ENCODE results near the gene A4GALT.
"Not testable (repeated sequence)": the region's sequence is repeated elsewhere in the genome, so short reads cannot be mapped to it uniquely, and the experiment has no call there.

Gene A4GALT, protein sequence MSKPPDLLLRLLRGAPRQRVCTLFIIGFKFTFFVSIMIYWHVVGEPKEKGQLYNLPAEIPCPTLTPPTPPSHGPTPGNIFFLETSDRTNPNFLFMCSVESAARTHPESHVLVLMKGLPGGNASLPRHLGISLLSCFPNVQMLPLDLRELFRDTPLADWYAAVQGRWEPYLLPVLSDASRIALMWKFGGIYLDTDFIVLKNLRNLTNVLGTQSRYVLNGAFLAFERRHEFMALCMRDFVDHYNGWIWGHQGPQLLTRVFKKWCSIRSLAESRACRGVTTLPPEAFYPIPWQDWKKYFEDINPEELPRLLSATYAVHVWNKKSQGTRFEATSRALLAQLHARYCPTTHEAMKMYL
- 0.20 to 0.70 reads per million in 2 donors for total RNA-seq

DNA sequence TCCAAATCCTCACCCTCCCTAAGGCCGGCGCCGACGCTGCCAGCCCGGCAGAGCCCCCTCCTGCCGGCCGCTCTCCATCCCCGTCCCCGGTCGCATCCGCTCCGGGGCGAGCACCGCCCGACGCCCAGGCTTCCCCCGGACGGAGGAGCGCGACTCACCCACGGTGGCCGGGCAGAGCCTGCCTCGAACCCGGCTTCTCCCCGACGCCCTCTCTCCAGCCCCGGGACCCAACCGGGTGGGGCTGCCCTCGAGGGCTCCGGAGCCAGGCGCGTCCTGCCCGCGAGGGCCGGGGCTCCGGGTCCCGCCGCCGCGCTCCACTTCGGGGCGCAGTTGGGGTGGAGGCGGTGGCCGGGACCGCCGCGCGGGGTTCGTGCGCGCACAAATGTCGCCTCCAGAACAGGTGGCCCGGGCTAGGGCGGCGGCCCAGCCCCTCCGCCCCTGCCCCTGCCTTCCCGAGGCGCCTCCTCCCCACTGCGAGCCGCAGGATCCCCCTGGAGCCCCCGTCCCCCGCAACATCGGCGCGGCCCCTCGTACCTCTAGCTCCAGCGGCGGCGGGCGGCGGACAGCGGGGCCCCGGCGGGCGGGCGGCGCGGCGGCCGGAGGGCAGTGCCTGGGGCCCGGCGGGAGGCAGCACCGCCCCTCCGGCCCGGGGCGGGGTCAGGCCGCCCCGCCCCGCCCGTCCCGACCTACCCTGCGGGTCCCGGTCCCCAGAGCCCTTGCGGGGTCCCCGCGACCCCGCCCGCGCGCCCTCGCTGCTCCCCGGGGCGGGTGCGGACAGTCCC is at the start of gene A4GALT:
A4GALT (minus strand) TSS at position 608 of the 782 bp plus-strand sequence. CDS start 26,919 bp downstream, outside the sequence.
- no peak for DNase-seq

DNA sequence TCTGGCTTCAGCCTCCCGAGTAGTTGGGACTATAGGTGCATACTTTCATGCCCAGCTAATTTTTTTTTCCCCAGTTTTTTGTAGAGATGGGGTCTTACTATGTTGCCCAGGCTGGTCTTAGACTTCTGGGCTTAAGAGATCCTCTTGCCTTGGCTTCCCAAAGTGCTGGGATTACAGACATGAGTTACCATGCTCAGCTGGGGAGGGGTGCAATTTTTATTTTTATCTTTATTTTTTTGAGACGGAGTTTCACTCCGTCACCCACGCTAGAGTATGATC is 49.7 kb upstream of the A4GALT start:
- DNase-seq: no peak

DNA sequence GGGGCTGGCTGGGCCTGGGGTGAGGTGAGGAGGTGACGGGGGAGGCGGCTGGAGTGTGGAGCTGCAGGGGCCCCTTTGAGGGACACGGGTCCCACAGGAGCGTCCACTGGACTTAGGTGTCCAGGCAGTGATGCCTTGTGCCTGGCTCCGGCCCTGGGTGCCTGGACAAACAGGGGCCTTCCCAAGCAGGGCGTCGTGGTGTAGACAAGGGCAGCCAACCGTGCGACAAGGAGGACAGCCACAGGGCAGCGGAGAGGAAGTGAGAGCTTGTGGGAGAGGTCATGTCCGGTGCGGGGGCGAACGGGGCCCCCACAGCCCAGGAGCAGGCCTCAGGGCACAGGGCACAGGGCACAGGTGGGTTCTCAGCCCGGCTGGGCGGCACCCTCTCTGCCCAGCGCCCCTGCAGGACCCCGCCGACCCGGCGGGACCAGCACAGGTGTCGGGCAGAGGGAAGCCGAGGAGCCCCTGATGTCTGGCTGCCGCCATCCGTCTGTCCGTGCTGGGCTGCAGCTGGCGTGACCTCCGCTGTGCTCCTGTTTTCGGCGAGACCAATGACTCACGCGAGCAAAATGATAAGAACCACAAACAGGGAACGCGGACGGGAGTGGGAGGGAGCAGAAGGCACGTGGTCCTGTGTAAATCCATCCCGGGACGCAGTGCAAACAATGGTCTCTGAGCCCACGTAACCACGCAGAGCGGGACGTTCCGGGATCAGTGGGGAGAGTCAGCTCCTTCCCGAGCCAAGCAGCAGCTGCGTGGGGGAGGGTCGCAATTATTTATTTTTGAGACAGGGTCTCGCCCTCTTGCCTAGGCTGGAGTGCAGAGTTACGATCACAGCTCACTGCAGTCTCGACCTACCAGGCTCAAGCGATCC is 49.1 kb upstream of the A4GALT start:
- DNase-seq: no peak

DNA sequence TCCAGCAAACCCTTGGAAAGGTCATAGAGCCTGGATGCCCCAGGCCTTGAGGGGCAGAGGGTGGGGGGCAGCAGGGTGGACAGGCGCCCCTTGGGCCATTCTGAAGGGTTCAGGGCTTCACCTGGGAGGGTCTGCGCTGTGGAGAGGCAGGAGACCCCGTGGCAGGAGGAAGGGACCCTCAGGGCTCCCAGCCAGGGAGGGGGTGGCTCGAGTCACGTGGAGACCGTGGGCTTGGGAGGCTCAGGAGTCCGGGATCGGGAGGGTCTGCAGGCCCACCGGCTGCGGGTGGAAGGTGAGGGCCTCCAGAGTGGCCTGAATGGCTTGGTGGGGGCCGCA is 48.5 kb upstream of the A4GALT start:
- DNase-seq: no peak

DNA sequence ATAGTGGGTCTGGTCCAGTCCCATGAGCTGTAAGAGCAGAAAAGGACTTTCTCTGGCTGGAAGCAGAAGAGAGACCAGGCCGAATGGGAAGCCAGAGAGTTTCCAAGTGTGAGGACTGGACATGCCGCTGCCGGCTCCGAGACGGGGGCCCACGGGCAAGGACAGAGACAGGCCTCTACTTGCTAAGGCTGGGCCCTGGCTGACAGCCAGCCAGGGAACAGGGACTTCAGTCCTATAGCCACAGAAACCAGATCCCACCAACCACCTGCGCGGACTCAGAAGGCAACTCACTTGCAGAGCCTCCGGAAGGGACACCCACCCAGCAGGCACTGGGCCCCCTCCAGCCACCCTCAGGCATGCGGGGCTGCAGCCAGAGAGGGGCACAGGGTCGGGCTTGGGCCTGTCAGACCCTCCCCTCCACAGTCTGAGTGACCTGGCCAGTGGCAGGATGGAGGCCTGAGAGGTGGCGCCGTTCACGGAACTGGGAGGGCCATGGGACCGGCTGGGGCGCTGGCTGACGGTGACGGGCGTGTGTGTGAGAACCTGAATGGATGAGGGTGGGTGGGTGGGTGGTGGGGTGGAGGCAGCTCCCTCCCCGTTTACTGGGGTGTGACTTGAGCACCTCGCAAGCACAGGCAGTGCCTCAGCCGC is 47.8 kb upstream of the A4GALT start:
- DNase-seq: no peak

DNA sequence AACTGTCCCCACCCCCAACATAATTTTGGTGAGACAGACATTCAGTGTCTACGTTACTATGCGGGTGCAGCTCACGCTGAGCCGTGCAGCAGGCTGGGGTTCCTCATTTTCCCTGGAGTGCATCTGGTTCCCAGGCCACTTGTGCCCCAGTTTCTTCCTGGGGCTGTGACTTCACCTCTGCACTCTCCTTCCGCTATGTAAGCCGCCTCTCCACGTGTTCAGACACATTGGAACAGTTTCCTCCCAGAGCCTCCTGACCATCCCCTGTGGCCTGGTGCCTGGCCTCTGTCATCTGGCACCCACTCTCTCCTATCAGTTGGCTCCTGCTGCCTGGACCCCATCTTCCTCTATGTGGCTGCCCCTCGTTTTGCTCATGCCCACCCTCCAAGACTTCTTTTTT is 46.2 kb upstream of the A4GALT start:
- DNase-seq: no peak

DNA sequence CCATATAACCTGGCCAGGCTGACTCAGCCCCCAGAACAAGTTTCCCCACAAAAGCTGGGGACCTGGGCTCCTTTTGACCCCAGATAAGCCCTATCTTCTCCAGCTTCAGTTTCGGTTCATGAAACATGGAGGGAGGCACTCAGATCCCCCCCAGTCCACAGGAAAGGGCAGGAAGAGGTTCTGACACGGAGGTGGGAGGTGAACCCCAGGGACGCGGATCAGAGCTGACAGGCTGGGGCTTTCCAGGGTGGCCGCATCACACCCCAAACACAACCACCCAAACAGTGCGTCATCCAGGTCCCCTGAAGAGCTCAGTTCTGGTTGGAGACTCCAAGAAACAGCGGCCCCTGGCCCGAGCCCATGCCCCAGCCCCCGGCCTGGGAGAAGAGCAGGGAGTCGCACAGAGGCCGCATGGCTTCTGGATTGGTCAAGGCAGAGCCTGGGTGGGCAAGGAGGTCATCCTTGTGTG is 44.3 kb upstream of the A4GALT start:
- no peak for DNase-seq

DNA sequence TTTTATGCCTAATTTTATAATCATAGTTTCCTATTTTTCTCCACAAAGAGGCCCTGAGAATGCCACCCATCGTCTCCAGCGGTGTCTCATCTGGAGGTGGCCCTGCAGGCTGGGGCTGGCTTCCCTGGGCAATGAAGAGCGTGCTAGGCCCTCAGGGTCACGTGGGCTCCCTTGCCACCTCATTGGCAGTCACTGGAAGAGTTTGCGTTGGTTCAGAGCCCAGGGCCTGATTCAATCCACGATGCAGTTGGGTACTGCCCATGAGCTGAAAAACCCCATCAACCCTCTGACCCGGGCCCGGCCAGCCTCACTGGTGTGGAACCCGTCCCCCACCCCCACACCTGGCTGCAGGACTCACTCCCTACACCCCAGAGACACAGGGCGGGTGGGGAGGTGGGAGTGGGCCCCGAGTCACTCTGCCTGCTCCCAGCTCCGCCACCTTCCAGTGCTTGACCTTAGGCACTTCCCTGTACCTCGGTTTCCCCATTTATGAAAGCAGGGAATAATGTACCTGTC is 43.4 kb upstream of the A4GALT start:
- DNase-seq: no peak

DNA sequence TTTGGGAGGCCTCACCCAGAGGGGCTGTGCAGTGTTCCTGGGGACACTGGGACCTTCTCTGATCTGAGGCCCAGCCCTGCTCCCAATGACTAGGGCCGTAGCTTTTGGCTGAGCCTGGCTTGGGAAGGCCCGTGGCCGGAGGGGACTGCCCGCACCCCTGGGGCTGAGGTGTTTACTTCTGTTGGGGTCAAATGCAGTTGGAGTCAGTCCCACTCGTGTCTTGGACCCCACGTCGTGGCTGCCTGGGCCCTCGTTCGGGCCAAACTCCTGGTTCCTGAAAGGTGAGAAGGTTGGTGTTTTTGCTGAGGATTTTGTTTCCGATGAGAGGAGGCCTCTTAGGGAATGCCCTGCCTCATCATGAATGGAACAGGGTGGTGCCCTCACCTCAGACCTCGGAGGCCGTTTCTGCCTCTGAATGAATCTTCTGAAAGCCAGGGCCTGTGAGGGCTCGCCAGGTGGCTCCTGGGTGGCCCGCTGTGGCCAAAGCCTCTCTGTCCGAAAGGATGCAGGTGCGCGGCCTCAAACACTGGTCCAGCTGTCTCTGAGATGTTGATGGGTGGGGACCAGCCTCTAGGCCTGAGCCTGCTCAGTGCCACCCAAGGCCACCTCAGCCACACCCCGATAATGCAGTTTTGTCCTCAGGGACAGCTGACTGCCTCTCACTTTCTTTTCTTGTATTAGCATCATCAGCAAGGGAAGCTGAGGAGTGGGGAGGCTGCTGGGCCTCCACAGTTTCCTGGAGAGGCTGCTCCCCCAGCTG is 40.3 kb upstream of the A4GALT start:
- DNase-seq: no peak

DNA sequence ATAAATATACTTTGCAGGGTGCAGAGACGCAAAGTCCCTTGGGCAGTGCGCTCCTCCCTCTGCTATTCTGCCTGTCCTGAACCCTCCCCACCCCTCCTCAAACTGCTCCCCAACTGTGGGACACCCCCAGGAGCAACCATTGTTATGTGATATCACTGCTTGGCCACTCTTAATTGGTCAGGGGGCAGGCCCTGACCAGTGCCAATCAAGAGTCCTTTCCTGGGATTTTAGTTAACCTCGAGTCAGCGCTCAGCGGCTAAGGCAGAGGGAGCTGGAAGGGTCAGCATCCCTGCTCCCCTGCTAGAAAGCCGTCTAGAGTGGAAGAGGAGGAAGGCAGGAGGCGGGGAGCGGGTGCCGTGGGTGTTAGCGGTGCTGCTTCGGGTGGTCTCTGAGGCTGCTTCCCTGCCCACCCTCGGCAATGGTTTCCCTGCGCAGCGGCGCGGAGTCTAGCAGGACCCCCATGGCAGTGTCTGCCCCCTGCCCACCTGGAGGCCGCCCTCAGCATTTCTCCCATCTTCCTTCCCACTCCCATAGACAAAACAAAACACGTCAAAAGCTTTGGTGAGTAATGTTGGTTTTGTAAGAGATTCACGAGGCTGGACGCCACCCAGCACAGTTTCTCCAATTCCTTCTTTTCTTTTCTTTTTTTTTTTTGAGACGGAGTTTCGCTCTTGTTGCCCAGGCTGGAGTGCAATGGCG is 38.4 kb upstream of the A4GALT start:
- DNase-seq: no peak

DNA sequence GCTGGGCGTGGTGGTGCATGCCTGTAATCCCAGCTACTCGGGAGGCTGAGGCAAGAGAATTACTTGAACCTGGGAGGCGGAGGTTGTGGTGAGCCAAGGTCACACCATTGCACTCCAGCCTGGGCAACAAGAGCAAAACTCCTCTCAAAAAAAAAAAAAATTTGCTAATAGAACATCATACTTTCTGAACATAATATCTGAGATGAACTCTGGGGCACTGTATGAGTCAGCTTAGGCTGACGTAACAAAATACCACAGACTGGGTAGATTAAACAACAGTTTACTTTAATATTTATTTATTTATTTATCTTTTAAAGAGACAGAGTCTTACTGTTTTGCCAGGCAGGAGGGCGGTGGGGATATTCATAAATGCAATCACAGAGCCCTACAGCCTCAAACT is 34.9 kb upstream of the A4GALT start:
- not testable (repeated sequence) for DNase-seq

DNA sequence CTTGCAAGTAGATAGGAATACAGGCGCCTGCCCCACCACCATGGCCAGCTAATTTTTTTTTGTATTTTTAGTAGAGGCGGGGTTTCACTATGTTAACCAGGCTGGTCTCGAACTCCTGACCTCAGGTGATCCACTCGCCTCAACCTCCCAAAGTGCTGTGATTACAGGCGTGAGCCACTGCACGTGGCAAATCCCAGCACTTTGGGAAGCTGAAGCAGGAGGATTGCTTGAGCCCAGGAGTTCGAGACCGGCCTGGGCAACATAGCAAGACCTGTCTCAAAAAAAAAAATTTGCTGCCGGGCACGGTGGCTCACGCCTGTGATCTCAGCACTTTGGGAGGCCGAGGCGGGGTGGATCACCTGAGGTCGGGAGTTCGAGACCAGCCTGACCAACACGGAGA is 34.5 kb upstream of the A4GALT start:
- DNase-seq: not testable (repeated sequence)

DNA sequence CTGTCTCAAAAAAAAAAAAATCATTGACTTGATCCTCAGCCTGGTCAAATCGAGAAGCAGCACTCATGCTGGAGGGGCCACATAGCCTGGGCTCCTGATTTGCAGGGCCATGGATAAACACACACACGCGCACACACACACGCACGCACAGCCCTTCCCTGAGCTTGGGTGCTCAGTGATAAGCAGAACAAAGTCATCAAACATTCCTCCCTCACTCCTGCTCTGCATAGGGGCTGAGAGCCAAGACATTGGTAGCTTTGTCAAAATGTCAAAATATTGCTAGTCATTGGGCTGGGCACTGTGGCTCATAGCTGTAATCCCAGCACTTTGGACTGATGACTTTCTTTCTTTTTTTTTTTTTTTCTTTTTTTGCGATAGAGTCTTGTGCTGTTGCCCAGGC is 34.0 kb upstream of the A4GALT start:
- no peak for DNase-seq

DNA sequence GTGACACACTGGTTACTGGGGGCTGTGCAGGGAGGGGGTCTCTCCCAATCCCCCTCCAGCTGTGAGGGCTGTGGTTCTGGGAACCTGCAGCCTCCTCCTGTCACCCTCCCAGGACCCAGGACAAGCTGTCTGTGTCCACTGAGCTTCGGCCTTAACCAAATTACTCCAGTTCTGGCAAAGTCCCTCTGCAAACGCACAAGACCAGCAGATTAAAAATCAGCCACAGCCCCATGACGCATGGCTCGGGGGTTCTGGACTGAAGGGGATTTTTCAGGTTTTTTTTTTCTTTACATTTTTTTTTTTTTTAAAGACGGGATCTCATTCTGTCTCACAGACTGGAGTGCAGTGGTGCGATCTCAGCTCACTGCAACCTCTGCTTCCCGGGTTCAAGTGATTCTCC is 32.2 kb upstream of the A4GALT start:
- no peak for DNase-seq

DNA sequence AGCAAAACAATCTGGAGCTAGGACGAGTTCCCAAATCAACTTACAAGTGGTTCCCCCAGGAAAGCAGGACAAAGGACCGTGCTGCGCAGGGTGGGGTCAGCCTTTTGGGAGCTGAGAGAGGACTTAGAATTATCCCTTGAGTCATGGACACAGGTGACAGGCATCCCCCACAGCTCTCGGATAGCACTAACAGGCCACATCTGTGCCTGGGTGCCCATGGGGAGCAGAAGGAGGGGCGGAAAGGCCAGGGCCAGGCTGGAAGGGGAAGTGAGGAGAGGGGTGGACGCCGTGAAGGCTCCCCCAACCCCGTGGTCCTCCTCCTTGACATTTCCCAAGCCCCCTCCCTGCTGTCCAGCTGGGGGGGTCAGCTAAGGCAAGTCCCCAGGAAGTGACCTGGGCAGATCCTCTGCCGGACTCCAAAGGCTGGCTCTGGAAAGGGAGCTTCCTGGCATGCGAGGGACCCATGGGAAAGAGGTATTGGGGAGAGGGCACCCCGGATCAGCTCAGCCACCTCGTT is 31.6 kb upstream of the A4GALT start:
- no peak for DNase-seq

DNA sequence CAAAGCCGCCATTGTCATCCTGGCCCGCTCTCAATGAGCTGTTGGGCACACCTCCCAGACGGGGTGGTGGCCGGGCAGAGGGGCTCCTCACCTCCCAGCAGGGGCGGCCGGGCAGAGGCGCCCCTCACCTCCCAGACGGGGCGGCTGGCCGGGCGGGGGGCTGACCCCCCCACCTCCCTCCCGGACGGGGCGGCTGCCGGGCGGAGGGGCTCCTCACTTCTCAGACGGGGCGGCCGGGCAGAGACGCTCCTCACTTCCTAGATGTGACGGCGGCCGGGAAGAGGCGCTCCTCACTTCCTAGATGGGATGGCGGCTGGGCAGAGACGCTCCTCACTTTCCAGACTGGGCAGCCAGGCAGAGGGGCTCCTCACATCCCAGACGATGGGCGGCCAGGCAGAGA is 29.8 kb upstream of the A4GALT start:
- DNase-seq: not testable (repeated sequence)

DNA sequence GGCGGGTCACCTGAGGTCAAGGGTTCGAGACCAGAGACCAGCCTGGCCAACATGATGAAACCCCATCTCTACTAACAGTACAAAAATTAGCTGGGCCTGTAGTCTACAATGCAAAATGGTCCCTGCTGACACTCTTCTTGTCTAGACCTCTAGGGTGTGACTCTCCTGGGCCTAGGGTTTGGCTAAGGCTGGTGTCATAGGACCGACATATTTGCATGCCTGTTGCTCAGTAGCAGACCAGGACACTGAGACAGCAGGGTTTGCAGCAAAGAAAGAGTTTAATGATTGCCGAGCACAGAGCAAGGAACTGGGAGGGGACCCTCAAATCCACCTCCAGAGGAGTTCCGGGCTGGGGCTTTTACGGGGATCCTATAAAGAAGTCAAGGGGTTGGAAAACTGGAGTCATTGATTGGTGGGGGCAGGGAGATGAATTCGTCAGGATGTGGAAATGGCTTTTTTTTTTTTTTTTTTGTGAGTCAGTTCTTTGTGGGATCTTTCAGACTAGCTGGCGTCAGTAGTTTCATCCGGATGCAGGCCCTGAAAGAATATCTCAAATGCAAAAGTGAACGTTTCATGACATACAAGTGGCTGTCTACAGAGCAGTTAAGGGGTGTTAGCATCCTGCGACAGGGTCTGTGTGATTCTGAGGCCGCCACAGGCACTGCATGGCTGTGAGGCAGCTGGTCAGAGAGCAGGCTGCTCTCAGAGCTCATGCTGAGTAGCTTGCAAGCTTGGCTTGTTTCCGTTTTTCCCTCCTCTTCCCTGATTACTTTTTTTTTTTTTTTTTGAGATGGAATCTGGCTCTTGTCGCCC is 27.2 kb upstream of the A4GALT start:
- DNase-seq: no peak

DNA sequence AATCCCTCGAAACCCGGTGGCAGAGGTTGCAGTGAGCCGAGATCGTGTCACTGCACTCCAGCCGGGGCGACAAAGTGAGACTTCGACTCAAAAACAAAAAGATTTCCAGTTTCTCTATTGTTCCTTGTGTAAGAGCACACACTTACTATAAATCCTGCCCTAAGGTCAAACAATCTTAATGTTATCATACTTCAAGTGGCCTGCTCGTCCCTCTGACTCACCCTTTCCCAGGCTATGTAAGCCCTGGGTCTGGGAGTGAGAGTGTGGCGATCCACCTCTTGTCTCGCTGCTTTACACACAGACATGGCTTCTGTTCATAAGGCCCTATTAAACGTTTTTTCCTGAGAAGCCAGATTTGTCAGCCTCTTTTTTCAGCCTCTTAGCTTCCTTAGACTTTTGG is 24.4 kb upstream of the A4GALT start:
- no peak for DNase-seq

DNA sequence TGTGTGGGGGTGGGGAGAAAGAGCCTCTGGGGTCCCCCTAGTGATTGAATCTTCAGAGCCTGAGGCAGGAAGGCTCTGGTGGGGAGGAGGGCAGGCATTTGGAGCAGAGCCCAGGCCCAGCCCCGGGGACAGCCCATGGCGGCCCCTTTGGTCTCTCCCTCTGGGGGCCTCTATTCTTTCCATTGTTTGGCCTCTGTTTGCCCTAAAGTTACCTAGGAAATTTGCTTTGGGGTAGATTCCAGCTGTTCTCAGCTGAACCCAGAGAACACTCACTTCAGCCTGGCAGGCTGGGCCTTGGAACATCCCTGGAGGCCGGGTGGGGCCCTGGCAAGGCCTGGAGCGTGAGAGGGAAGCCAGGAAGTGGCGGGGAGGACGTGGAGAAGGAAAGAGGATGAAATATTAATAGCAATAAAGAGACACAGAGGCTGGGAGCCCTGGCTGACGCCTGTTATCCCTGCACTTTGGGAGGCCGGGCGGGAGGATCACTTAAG is 22.9 kb upstream of the A4GALT start:
- no peak for DNase-seq

DNA sequence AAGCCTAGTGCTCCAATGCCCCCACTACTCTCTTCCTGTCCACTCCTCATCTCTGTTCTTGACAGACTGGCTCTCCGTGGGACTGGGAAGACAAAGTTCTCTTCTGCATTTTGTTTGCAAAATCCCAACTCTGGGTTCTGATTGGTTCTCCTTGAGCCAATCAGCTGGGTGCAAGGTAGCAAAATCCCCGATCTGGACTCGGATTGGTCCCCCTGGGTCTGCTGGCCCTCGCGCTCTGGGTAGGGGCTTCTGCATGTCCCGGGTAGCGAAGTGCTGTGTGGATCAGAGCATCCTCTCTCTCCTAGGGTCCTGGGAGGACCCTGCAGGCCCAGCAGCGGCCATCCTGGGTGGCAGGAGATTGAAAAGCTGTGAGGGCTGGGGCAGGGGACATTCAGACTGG is 22.3 kb upstream of the A4GALT start:
- DNase-seq: no peak

Data from activated gamma-delta T cell (primary cell).